Stimulated activated CD4-positive, alpha-beta T cell treated with anti-CD3 and anti-CD28 coated beads, Interleukin-12 subunit alpha, Interleukin-12 subunit beta, amount 100 ng/mL, for 4 hours (primary cell): ENCODE data around the gene ELOB.

ENCODE experiments used
- DNase-seq: peaks from one replicate; pipeline ENCODE4 v3.0.0-alpha.2; 2020

Gene ELOB

GRCh38 chr16:2777231-2777902, at the start of gene ELOB:
TSS of gene ELOB (minus strand) at chr16:2777280. CDS start at chr16:2777239, 41 bp downstream.
- peak; percentile 90 for DNase-seq

DNA sequence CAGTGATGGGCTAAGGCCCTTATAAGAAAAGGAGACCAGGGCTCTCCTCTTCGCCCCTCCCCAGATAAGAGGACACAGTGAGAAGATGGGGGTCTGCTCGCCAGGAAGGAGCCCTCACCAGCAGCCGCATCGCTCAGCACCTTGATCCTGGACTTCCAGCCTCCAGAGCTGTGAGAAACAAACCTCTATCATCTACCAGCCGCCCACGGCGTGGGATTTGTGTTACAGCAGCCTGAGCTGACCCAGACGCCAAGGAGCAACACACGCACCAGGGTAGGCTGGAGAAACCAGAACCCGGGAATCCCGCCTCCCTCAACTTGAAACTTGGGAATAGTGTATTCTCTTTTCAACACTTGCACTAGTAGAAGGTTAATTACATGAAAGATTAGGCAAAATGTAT, 48.8 kb upstream of the ELOB start:
- DNase-seq: no peak

- DNase-seq: no peak
These were observed 48.1 kb upstream of the ELOB start for GRCh38 chr16:2825049-2825742.

DNA sequence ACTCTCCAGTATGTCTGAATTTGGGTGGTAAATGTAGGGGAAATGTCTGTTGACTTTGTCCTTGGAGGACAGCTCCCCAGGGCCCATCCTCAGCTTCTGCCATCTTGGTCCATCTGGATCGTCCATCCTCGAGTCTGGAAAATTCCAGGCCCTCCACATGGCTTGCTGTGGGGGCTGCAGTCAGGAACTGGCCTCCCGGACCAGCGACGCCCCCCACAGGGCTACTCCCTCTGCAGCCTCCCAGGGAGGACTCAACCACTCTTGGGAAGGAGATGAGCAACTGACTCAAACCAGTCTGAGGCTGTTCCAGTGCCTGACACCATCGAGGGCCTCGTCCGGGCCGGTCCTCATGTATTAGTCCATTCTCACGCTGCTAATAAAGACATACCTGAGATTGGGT, 47.5 kb upstream of the ELOB start:
- no peak for DNase-seq

- no peak for DNase-seq
These were observed 45.4 kb upstream of the ELOB start for GRCh38 chr16:2822496-2822895.

GRCh38 chr16:2822158-2822495, 45.0 kb upstream of the ELOB start:
- DNase-seq: no peak

DNA sequence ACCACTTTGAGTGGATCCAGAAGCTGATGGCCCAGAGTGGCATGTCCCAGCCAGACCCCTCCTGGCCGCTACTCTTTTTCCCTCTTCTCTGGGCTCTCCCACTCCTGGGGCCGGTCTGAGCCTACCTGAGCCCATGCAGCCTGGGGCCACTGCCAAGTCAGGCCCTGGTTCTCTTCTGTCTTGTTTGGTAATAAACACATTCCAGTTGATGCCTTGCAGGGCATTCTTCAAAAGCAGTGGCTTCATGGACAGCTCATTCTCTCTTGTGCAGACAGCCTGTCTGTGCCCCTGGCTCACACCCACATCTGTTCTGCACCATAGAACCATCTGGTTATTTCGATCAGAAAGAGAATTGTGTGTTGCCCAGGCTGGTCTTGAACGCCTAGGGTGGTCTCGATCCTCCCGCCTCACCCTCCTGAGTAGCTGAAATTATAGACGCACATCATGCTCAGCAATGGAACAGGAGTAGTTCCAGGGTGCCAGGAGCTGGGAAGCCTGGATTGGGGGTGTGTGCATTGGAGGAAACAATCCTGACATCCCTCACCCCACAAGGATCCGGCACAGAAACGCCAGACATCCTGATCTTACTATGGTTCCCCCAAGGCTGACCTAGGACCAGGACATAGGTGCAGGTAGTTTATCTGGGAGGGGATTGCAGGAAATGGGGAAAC, 44.5 kb upstream of the ELOB start:
- DNase-seq: no peak

DNA sequence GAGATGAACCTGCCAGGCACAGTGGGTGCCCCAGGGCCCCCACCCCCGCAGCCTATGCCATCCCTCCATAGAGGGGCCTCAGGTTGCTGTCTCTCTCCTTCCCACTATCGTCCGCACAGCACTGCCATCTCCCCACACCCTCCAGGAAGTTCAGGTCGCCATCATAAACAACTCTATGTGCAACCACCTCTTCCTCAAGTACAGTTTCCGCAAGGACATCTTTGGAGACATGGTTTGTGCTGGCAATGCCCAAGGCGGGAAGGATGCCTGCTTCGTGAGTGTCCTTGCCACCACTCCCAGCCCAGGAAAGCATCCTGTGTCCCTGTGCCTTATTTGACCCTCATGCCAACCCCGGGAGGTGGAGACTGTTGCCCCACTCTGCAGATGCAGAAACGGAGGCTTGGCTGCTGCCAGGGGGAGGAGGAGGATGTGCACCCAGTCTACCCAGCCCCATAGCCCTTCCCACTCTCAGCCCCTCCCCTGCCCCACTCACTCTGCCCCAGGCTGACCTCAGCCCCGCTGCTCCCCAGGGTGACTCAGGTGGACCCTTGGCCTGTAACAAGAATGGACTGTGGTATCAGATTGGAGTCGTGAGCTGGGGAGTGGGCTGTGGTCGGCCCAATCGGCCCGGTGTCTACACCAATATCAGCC, 43.9 kb upstream of the ELOB start:
- DNase-seq: no peak

- DNase-seq: no peak
These were observed 43.1 kb upstream of the ELOB start for GRCh38 chr16:2819939-2820835.

DNA sequence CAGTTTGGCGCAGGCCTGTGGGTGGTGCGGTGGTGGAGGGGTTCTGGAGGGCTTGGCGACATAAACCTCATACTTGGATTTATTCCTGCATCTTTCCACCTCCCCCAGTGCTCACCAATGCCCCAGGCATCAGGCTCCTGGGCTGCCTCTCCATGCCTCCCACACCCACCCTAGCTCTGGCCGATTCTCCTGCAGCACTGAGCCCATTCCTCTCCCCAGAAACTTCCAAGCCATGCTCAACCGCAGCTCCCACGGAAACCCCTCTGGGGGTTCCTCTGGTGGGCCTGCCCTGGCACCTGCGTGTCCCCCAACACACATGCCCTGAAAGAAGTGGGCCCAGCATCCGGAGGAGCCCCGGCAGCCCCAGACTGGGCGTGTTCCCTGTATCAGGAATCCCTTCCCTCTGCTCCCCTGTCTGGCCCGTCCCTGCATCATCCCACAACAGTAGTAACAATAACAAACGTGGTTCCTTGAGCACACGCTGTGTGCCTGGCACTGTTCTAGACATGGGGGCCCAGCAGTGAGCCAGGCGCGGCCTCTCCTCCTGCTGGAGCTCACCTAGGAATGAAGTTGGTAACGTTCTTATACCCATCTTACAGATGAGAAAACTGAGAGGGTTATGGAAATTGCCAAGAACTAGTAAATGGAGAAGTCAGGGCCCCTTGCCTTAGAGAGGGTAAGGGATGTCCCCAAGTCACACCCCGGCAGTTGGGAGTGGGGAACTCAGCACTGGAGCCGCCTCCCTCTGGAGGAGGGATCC, 42.3 kb upstream of the ELOB start:
- DNase-seq: no peak

GRCh38 chr16:2818272-2818876, 41.3 kb upstream of the ELOB start:
- DNase-seq: no peak

DNA sequence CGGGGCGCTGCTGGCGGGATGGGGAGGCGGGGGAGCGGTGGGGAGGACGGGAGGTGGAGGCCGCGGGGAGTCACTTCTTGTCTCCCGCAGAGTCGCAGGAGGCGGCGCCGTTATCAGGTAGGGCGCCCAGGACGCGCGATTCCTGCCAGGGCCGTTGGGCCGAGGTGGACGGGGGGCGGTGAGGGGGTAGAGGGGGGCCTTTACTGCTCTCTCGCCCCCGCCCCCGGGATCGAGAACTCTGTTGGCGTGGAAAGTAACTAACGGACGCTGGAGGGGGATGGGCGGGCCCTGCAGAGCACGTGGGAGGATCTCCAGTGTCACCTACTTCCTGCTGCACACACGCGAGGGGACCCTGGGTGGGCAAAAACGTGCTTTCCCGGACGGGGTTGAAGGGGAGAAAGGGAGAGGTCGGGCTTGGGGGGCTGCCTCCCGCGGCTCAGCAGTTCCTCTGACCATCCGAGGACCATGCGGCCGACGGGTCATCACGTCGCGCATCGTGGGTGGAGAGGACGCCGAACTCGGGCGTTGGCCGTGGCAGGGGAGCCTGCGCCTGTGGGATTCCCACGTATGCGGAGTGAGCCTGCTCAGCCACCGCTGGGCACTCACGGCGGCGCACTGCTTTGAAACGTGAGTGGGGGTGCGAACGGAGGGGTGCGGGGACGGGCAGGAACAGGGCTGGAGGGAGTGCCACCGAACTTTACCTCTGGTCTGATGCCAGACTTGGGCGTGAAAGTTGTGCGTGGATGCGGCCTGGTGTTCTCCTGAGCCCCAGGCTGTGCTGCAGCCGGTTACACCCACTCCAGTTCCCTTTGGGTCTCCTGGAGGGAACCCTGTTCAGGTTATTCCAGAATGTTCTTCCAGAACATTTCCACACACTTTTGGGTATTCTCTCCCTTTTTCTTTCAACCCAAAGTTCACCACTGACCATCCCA, 40.5 kb upstream of the ELOB start:
- peak; percentile 23 for DNase-seq

DNA sequence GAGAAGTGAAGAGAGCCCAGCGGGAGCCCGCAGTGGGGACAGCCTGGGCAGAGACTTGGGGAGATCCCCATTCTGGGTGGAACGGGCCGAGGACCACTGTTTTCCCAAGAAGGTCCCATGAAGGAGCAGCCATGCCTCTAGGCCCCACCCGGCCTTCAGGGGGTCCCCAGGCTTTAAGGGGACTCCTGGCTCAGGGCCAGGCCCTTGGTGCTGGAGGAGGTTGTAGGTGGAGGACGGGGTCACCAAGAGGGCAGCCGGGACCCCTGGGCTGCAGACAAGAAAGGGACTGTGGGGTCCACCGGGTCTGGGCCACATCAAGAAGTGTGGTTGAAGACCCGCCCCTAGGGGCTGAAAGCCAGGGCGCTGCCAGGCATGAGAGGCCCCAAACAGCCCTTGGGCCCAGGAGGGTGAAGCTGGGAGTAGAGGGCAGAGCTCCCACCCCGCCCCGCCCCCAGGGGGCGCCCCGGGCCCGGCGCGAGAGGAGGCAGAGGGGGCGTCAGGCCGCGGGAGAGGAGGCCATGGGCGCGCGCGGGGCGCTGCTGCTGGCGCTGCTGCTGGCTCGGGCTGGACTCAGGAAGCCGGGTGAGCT, 39.8 kb upstream of the ELOB start, which contains the start of gene PRSS21:
TSS of gene PRSS21 (plus strand) at position 487 of the 589 bp plus-strand sequence. CDS start at position 519, 32 bp downstream.
- peak; percentile 20 for DNase-seq

GRCh38 chr16:2815299-2815771, 38.3 kb upstream of the ELOB start:
- no peak for DNase-seq

DNA sequence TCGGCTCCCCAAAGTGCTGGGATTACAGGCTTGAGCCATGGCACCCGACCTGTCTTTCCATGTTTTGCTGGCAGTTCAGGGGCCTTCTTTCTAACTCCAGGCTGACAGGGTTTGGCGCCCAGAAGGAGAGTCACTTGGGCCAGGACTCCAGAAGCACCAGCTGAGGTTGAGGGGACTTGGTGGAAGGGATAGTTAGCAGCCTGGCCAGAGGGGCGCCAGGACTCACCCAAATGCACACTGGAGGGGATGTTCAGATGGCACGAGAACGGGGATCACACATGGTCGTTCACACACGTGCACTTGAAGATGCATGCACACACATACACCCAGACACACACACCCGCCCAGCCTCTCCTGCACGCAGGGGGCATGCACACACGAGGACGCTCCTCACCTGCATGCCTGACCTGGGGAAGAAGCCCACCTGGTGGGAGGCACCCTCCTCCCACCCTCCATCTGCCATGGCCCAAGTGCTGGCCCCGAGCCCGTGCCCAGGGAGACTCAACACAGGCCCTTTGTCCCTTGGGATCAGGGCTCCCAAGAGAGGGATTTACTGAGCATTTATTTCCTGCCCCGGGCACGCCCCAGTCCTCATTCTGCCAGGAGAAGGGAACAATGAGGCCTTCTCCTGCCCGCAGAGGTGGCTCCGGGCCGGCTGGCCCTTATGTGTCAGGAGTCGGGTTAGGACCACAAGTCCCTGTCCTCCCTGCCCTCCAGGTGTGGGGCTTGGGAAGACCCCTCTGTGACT, 37.6 kb upstream of the ELOB start:
- DNase-seq: no peak

DNA sequence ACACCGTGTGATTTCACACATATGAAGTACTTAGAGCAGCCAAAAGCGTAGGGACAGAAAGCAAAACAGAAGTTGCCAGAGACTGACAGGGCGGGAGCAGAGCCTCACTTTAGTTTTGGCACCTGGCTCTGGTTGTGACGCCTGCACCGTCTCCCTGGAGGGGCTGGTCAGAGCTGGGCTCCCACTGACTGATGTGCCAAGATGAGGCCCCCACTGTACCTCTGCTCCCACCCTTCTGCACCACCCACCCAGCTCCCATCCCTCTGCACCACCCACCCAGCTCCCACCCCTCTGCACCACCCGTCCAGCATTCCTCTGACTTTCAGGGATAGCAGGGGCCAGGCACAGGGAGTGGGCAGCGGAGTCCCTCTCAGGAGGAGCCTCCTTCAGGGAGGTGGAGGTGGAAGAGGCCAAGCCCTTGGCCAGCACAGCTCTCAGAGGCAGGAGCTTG, 36.7 kb upstream of the ELOB start:
- no peak for DNase-seq

DNA sequence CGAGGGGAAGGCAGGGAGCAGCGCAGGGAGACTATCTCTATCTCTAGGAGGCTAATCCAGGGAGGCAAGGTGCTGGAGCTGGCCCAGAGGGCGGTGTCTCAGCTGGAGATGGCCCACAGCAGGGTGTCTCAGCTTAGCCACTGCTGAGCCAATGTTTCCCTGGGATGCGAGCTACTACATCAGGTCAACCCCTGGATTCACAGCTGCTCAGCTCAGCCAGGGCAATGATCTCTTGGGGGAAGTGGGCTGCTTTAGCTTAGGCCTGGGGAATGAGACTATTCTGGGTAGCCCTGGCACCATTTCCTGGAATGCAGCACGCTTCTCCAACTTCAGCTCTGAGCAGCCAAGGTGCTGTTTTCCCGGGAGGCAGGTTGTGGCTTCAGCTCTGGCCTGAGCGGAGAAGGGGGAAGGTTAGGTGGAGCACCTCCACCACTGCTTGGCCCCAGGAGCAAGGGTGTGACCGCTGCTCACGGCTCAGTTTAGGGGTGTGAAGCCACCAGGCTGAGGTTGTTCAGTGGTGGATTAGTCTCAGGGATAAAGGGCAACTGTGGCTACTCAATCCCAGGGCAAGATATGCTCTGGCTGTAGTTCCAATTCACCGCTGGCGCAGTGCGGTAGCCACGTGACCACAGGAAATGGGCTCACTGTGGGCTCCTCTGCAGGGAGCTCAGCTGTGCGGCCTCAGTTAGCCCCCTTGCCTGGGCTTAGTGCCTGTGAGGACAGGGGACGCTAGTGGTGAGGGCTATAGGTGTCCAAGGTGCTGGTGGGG, 34.8 kb upstream of the ELOB start:
- no peak for DNase-seq

GRCh38 chr16:2810651-2811050, 33.6 kb upstream of the ELOB start:
- no peak for DNase-seq
